ENCODE data around the gene AFAP1.

DNA sequence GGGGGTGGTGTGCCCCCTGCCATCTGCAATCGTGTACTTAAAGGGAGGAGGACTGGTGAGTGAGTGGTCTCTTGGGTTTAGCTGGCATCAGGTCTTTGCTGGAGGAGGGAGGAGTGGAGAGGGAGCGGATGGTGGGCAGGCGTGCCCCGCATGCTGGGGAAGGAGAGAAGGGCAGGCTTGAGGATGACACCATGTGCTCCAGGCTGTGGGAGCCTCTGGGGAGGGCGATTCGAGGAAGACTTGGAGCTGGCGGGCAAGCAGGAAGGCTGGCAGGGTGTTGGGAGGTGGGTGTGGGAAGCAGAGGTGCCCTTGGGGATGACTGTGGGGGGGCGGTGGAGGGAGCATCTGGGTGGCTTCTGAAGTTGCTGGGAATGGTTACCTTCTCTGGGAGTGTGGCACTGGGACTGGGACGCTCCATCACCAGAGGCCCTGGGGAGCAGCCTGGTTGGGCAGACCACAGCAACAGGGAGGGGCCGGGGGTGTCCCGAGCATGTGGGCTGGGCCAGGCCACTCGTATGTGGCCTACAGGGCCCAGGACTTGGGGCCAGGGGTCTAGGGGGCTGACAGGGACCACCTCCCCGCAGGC, 30.8 kb upstream of the AFAP1 start:
- TF ChIP-seq FOXJ3 (CRISPR knock-in tag; IDR thresholded peaks at IDR 0.05; ENCODE audit: borderline replicate concordance), result no peak
- no peak for TF ChIP-seq EMX1 (CRISPR knock-in tag; IDR thresholded peaks at IDR 0.05)
- TF ChIP-seq, protein P1, sequence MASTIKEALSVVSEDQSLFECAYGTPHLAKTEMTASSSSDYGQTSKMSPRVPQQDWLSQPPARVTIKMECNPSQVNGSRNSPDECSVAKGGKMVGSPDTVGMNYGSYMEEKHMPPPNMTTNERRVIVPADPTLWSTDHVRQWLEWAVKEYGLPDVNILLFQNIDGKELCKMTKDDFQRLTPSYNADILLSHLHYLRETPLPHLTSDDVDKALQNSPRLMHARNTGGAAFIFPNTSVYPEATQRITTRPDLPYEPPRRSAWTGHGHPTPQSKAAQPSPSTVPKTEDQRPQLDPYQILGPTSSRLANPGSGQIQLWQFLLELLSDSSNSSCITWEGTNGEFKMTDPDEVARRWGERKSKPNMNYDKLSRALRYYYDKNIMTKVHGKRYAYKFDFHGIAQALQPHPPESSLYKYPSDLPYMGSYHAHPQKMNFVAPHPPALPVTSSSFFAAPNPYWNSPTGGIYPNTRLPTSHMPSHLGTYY (CRISPR knock-in tag; IDR thresholded peaks at IDR 0.05), result no peak
- TF ChIP-seq, protein P2, sequence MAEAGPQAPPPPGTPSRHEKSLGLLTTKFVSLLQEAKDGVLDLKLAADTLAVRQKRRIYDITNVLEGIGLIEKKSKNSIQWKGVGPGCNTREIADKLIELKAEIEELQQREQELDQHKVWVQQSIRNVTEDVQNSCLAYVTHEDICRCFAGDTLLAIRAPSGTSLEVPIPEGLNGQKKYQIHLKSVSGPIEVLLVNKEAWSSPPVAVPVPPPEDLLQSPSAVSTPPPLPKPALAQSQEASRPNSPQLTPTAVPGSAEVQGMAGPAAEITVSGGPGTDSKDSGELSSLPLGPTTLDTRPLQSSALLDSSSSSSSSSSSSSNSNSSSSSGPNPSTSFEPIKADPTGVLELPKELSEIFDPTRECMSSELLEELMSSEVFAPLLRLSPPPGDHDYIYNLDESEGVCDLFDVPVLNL (CRISPR knock-in tag; IDR thresholded peaks at IDR 0.05; ENCODE audit: borderline replicate concordance, low read depth), result no peak
- TF ChIP-seq CTCF (IDR thresholded peaks at IDR 0.05), result no peak
- TF ChIP-seq HMGXB4 (CRISPR knock-in tag; IDR thresholded peaks at IDR 0.05), result no peak
- TF ChIP-seq E2F1 (CRISPR knock-in tag; IDR thresholded peaks at IDR 0.05), result no peak
- TF ChIP-seq FOXP1 (CRISPR knock-in tag; IDR thresholded peaks at IDR 0.05; ENCODE audit: borderline replicate concordance), result no peak
- TF ChIP-seq NR2C2 (CRISPR knock-in tag; IDR thresholded peaks at IDR 0.05), result no peak
- TF ChIP-seq CBFB (CRISPR knock-in tag; IDR thresholded peaks at IDR 0.05; ENCODE audit: low read depth), result no peak
- TF ChIP-seq, protein P3, sequence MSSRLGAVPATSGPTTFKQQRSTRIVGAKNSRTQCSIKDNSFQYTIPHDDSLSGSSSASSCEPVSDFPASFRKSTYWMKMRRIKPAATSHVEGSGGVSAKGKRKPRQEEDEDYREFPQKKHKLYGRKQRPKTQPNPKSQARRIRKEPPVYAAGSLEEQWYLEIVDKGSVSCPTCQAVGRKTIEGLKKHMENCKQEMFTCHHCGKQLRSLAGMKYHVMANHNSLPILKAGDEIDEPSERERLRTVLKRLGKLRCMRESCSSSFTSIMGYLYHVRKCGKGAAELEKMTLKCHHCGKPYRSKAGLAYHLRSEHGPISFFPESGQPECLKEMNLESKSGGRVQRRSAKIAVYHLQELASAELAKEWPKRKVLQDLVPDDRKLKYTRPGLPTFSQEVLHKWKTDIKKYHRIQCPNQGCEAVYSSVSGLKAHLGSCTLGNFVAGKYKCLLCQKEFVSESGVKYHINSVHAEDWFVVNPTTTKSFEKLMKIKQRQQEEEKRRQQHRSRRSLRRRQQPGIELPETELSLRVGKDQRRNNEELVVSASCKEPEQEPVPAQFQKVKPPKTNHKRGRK (CRISPR knock-in tag; IDR thresholded peaks at IDR 0.05; ENCODE audit: borderline replicate concordance), result no peak
- TF ChIP-seq, protein P4, sequence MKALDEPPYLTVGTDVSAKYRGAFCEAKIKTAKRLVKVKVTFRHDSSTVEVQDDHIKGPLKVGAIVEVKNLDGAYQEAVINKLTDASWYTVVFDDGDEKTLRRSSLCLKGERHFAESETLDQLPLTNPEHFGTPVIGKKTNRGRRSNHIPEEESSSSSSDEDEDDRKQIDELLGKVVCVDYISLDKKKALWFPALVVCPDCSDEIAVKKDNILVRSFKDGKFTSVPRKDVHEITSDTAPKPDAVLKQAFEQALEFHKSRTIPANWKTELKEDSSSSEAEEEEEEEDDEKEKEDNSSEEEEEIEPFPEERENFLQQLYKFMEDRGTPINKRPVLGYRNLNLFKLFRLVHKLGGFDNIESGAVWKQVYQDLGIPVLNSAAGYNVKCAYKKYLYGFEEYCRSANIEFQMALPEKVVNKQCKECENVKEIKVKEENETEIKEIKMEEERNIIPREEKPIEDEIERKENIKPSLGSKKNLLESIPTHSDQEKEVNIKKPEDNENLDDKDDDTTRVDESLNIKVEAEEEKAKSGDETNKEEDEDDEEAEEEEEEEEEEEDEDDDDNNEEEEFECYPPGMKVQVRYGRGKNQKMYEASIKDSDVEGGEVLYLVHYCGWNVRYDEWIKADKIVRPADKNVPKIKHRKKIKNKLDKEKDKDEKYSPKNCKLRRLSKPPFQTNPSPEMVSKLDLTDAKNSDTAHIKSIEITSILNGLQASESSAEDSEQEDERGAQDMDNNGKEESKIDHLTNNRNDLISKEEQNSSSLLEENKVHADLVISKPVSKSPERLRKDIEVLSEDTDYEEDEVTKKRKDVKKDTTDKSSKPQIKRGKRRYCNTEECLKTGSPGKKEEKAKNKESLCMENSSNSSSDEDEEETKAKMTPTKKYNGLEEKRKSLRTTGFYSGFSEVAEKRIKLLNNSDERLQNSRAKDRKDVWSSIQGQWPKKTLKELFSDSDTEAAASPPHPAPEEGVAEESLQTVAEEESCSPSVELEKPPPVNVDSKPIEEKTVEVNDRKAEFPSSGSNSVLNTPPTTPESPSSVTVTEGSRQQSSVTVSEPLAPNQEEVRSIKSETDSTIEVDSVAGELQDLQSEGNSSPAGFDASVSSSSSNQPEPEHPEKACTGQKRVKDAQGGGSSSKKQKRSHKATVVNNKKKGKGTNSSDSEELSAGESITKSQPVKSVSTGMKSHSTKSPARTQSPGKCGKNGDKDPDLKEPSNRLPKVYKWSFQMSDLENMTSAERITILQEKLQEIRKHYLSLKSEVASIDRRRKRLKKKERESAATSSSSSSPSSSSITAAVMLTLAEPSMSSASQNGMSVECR (CRISPR knock-in tag; IDR thresholded peaks at IDR 0.05; ENCODE audit: borderline replicate concordance), result no peak
